Endothelial cell (in vitro differentiated cells): ENCODE results near the gene KLHL13. TPM values are rescaled to one million over a fixed set of nuclear protein-coding genes. Genes with fewer than 3 reads are reported as not detected.
A peak's percentile ranks its signal among the peaks of the same experiment; 100 is the strongest.

Experiments
- DNase-seq: peaks from one replicate; pipeline ENCODE4 v3.0.0; 2021; ENCODE audit warnings: low spot score
- H3K27ac Mint-ChIP-seq: one replicate; pipeline ENCODE4 v1.8.0; 2021; ENCODE audit warnings: mixed read lengths, inconsistent platforms; ENCODE audit not compliant: unreplicated experiment
- H3K27me3 Mint-ChIP-seq: one replicate; pipeline ENCODE4 v1.8.0; 2021; ENCODE audit warnings: mild to moderate bottlenecking, moderate library complexity, mixed read lengths, inconsistent platforms; ENCODE audit not compliant: unreplicated experiment
- H3K36me3 Mint-ChIP-seq: one replicate; pipeline ENCODE4 v1.8.0; 2021; ENCODE audit warnings: mild to moderate bottlenecking, low read depth, mixed read lengths, inconsistent platforms; ENCODE audit not compliant: unreplicated experiment
- H3K4me1 Mint-ChIP-seq: one replicate; pipeline ENCODE4 v1.8.0; 2021; ENCODE audit warnings: mild to moderate bottlenecking, mixed read lengths, inconsistent platforms; ENCODE audit not compliant: unreplicated experiment
- H3K4me3 Mint-ChIP-seq: one replicate; pipeline ENCODE4 v1.8.0; 2021; ENCODE audit warnings: mild to moderate bottlenecking, mixed read lengths, inconsistent platforms; ENCODE audit not compliant: unreplicated experiment
- H3K9me3 Mint-ChIP-seq: one replicate; pipeline ENCODE4 v1.8.0; 2021; ENCODE audit warnings: mixed read lengths, inconsistent platforms; ENCODE audit not compliant: unreplicated experiment
- CTCF ChIP-seq: fragments of 200-600 bp; sonication (generic); IDR thresholded peaks from one replicate; pipeline ENCODE4 v1.5.0; 2021; ENCODE audit warnings: antibody characterized with exemption; ENCODE audit not compliant: unreplicated experiment
- total RNA-seq: library from RNA; stranded (reverse); fragmentation: NEBNext Ultra II Directional; extraction: Animal tissue kit (Norgen Biotek cat#: 25700); gene quantifications from one replicate; pipeline ENCODE4 v1.2.1, GENCODE V29; 2021; ENCODE audit not compliant: unreplicated experiment

The KLHL13 gene
- total RNA-seq, 1 donor from 2014 or later: 1.7 TPM

GRCh38 chrX:117977526-117977925, 139.1 kb downstream of the KLHL13 start:
- H3K27me3 Mint-ChIP-seq: peaks cover 2% of the 10 kb centered on the region
- no peaks in the 10 kb centered on the region for H3K36me3 Mint-ChIP-seq
- TF ChIP-seq CTCF: no peak
- no peaks in the 10 kb centered on the region for H3K9me3 Mint-ChIP-seq
- no peaks in the 10 kb centered on the region for H3K4me1 Mint-ChIP-seq
- no peak for DNase-seq
- H3K4me3 Mint-ChIP-seq: no peak overlapping the region
- H3K27ac Mint-ChIP-seq: no peak overlapping the region

- Mint-ChIP-seq H3K4me3 (no peak overlapping the region), H3K9me3 (no peaks in the 10 kb centered on the region), H3K36me3 (no peaks in the 10 kb centered on the region), H3K27ac (no peak overlapping the region), H3K27me3 (peaks cover 2% of the 10 kb centered on the region), H3K4me1 (no peaks in the 10 kb centered on the region)
- DNase-seq: no peak
- no peak for TF ChIP-seq CTCF
Observed at GRCh38 chrX:117973110-117973807, 143.4 kb downstream of the KLHL13 start.

- Mint-ChIP-seq H3K4me3 (no peak overlapping the region), H3K4me1 (no peaks in the 10 kb centered on the region), H3K9me3 (no peaks in the 10 kb centered on the region), H3K27ac (peak overlapping the region; percentile 68), H3K36me3 (no peaks in the 10 kb centered on the region), H3K27me3 (no peaks in the 10 kb centered on the region)
- DNase-seq: no peak
- TF ChIP-seq CTCF: no peak
Observed at GRCh38 chrX:117972711-117973109, 143.9 kb downstream of the KLHL13 start.

- Mint-ChIP-seq H3K9me3 (no peaks in the 10 kb centered on the region), H3K36me3 (no peaks in the 10 kb centered on the region), H3K27ac (no peak overlapping the region), H3K27me3 (no peaks in the 10 kb centered on the region), H3K4me3 (no peak overlapping the region), H3K4me1 (no peaks in the 10 kb centered on the region)
- TF ChIP-seq CTCF: no peak
- no peak for DNase-seq
Observed at GRCh38 chrX:117969782-117970181, 146.8 kb downstream of the KLHL13 start.

GRCh38 chrX:117969328-117969727, 147.3 kb downstream of the KLHL13 start:
- DNase-seq: no peak
- no peak for TF ChIP-seq CTCF
- Mint-ChIP-seq H3K27me3 (no peaks in the 10 kb centered on the region), H3K27ac (no peak overlapping the region), H3K4me3 (no peak overlapping the region), H3K4me1 (no peaks in the 10 kb centered on the region), H3K9me3 (no peaks in the 10 kb centered on the region), H3K36me3 (no peaks in the 10 kb centered on the region)
